IMR-90 (cell line): ENCODE results near the gene RNU5D-1. TPM values are rescaled to one million over a fixed set of nuclear protein-coding genes. Genes with fewer than 3 reads are reported as not detected.

ENCODE experiments used
- ATAC-seq: fragments of 200-7000 bp; cut with Tn5 transposase; 2 replicates; pipeline ENCODE4 v1.9.1; 2020; ENCODE audit warnings: low read depth, mild to moderate bottlenecking, moderate library complexity
- BruUV-seq: library from RNA; stranded (reverse); fragments of 400-500 nt; replicated peaks from 2 replicates; lab custom pipeline; 2021; lab: Mats Ljungman, UMichigan
- CTCF ChIA-PET: fragments of 300-600 bp; formaldehyde crosslinking; extraction: SDS; loops from one replicate; lab custom pipeline; 2021; ENCODE audit warnings: antibody characterized with exemption; lab: Yijun Ruan, JAX
- POLR2A ChIA-PET: fragments of 300-600 bp; sonication (Branson Sonifier 250); formaldehyde crosslinking; loops from one replicate; lab custom pipeline; 2022; ENCODE audit warnings: antibody characterized with exemption; ENCODE audit not compliant: unreplicated experiment; lab: Charles Lee
- DNase-seq: peaks from one replicate; pipeline ENCODE4 v3.0.0; 2013
- H2AFZ ChIP-seq: replicated peaks from 2 replicates; pipeline ENCODE3; 2013; ENCODE audit warnings: low read length, mild to moderate bottlenecking; ENCODE audit not compliant: poor library complexity
- H2AK5ac ChIP-seq: 2 replicates; pipeline ENCODE4 v1.6.1; 2013; ENCODE audit warnings: low read depth, low read length, inconsistent platforms
- H2AK9ac ChIP-seq: replicated peaks from 2 replicates; pipeline ENCODE3; 2013; ENCODE audit warnings: mild to moderate bottlenecking, low read depth, low read length, moderate library complexity; ENCODE audit not compliant: poor library complexity
- H2BK120ac ChIP-seq: 2 replicates; pipeline ENCODE4 v1.6.1; 2013; ENCODE audit warnings: low read depth, low read length, inconsistent platforms
- H2BK15ac ChIP-seq: 3 replicates; pipeline ENCODE4 v1.6.1; 2013; ENCODE audit warnings: low read depth, low read length, inconsistent platforms
- H2BK20ac ChIP-seq: 2 replicates; pipeline ENCODE4 v1.6.1; 2013; ENCODE audit warnings: low read depth, mild to moderate bottlenecking, inconsistent platforms, low read length, moderate library complexity
- H2BK5ac ChIP-seq: 2 replicates; pipeline ENCODE4 v1.6.1; 2013; ENCODE audit warnings: mild to moderate bottlenecking, low read depth, low read length, inconsistent platforms; ENCODE audit not compliant: poor library complexity, severe bottlenecking
- H3K14ac ChIP-seq: replicated peaks from 2 replicates; pipeline ENCODE4 v1.6.1; 2013; ENCODE audit warnings: low read depth, low read length, inconsistent platforms
- H3K18ac ChIP-seq: 2 replicates; pipeline ENCODE4 v1.6.1; 2013; ENCODE audit warnings: low read depth, low read length, control low read depth
- H3K23ac ChIP-seq: 2 replicates; pipeline ENCODE4 v1.6.1; 2013; ENCODE audit warnings: low read depth, low read length, inconsistent platforms
- H3K27ac ChIP-seq: 2 replicates; pipeline ENCODE4 v1.5.1; 2013; ENCODE audit warnings: mild to moderate bottlenecking, control low read depth, low read length; ENCODE audit not compliant: insufficient read depth
- H3K27me3 ChIP-seq: 2 replicates; pipeline ENCODE4 v1.6.1; 2013; ENCODE audit warnings: low read length; ENCODE audit not compliant: control insufficient read depth, insufficient read depth
- H3K36me3 ChIP-seq: 2 replicates; pipeline ENCODE4 v1.6.1; 2013; ENCODE audit warnings: low read length, mixed read lengths; ENCODE audit not compliant: control insufficient read depth, insufficient read depth
- H3K4ac ChIP-seq: 2 replicates; pipeline ENCODE4 v1.6.1; 2013; ENCODE audit warnings: low read depth, low read length, inconsistent platforms
- H3K4me1 ChIP-seq: 2 replicates; pipeline ENCODE4 v1.6.1; 2013; ENCODE audit warnings: low read length, mixed read lengths; ENCODE audit not compliant: control insufficient read depth, insufficient read depth
- H3K4me2 ChIP-seq: 2 replicates; pipeline ENCODE4 v1.6.1; 2013; ENCODE audit warnings: low read depth, mild to moderate bottlenecking, control low read depth, low read length, moderate library complexity
- H3K4me3 ChIP-seq: 2 replicates; pipeline ENCODE4 v1.5.1; 2013; ENCODE audit warnings: low read depth, mild to moderate bottlenecking, control low read depth, low read length, moderate library complexity; ENCODE audit not compliant: insufficient read depth
- H3K56ac ChIP-seq: 2 replicates; pipeline ENCODE4 v1.6.1; 2013; ENCODE audit warnings: low read length, inconsistent platforms; ENCODE audit not compliant: insufficient read depth; ENCODE audit errors: extremely low read depth
- H3K79me1 ChIP-seq, 2 experiments: 2 replicates each; pipeline ENCODE4 v1.6.1; 2013; ENCODE audit warnings: low read length in 2 of 2, inconsistent platforms in 1 of 2, low read depth in 1 of 2
- H3K9ac ChIP-seq: 2 replicates; pipeline ENCODE4 v1.6.1; 2013; ENCODE audit warnings: low read depth, low read length, control low read depth
- H3K9me1 ChIP-seq: 2 replicates; pipeline ENCODE4 v1.6.1; 2013; ENCODE audit warnings: low read length, inconsistent platforms; ENCODE audit not compliant: insufficient read depth
- H3K9me3 ChIP-seq: 2 replicates; pipeline ENCODE4 v1.6.1; 2013; ENCODE audit warnings: low read length; ENCODE audit not compliant: control insufficient read depth, insufficient read depth
- H4K20me1 ChIP-seq: 2 replicates; pipeline ENCODE4 v1.6.1; 2013; ENCODE audit warnings: low read length, inconsistent platforms; ENCODE audit not compliant: insufficient read depth
- H4K5ac ChIP-seq: 2 replicates; pipeline ENCODE4 v1.6.1; 2013; ENCODE audit warnings: mild to moderate bottlenecking, low read depth, low read length, control low read depth
- H4K8ac ChIP-seq, 2 experiments: 2 replicates each; pipeline ENCODE4 v1.6.1; 2013; ENCODE audit warnings: low read depth in 2 of 2, low read length in 2 of 2, control low read depth in 1 of 2, inconsistent platforms in 1 of 2
- H4K91ac ChIP-seq: 2 replicates; pipeline ENCODE4 v1.6.1; 2013; ENCODE audit warnings: low read depth, low read length, inconsistent platforms; ENCODE audit not compliant: insufficient read depth
- BHLHE40 ChIP-seq: fragments of 150-350 bp; IDR thresholded peaks from 2 replicates; pipeline ENCODE4 v1.6.1; 2016; ENCODE audit warnings: mild to moderate bottlenecking, low read depth, low read length
- CEBPB ChIP-seq: IDR thresholded peaks from 2 replicates; pipeline ENCODE4 v1.6.1; 2012; ENCODE audit warnings: low read depth, low read length, improper control_type of control experiment
- CTCF ChIP-seq: conservative IDR thresholded peaks from 2 replicates; pipeline ENCODE4 v1.5.1; 2012; ENCODE audit warnings: mild to moderate bottlenecking, low read depth, low read length, improper control_type of control experiment
- ELK1 ChIP-seq: fragments of 150-350 bp; IDR thresholded peaks from 2 replicates; pipeline ENCODE4 v1.6.1; 2016; ENCODE audit warnings: low read depth, mild to moderate bottlenecking, low read length, moderate library complexity, borderline replicate concordance
- MAZ ChIP-seq: IDR thresholded peaks from 2 replicates; pipeline ENCODE4 v1.6.1; 2012; ENCODE audit warnings: low read depth, mild to moderate bottlenecking, low read length, improper control_type of control experiment, moderate library complexity, borderline replicate concordance
- MXI1 ChIP-seq: IDR thresholded peaks from 2 replicates; pipeline ENCODE4 v1.6.1; 2012; ENCODE audit warnings: low read depth, mild to moderate bottlenecking, low read length, moderate library complexity, borderline replicate concordance
- NFE2L2 ChIP-seq: fragments of 150-350 bp; IDR thresholded peaks from 2 replicates; pipeline ENCODE4 v1.6.1; 2016; ENCODE audit warnings: low read depth, mild to moderate bottlenecking, low read length
- RFX5 ChIP-seq: IDR thresholded peaks from 2 replicates; pipeline ENCODE4 v1.8.0; 2012; ENCODE audit warnings: low read depth, mild to moderate bottlenecking, low read length, moderate library complexity
- WGBS, 2 experiments: methylation state at CpG; one replicate each; pipeline versions ENCODE4 v1.1.5 to v1.1.7; 2013; ENCODE audit warnings: missing lambda C conversion rate in 2 of 2; ENCODE audit not compliant: insufficient read length in 1 of 2; ENCODE audit errors: extremely low coverage in 2 of 2; 5-methylcytosine and 5-hydroxymethylcytosine counted together
- dilution Hi-C: fragments of 300-500 bp; cut with HindIII; formaldehyde crosslinking; loops from one replicate; pipeline ENCODE4 v1.14.3; 2018; ENCODE audit warnings: low sequenced_read_pairs; ENCODE audit not compliant: unreplicated experiment
- in situ Hi-C: fragments of 300-500 bp; cut with MboI; formaldehyde crosslinking; loops from 3 replicates; pipeline ENCODE4 v1.14.3; 2019; ENCODE audit warnings: low sequenced_read_pairs, inconsistent platforms, mixed read lengths
- intact Hi-C: fragments of 100-400 bp; cut with micrococcal nuclease; formaldehyde crosslinking; loops from 2 replicates; pipeline ENCODE4 v1.10.0; 2022
- polyA plus RNA-seq, 3 experiments: library from polyadenylated mRNA; depleted of rRNA; stranded (reverse); fragments of >200 nt; gene quantifications; 2 replicates each; pipeline ENCODE4 v1.2.3, GENCODE V29; 2012; ENCODE audit warnings: low replicate concordance in 1 of 3
- total RNA-seq: library from RNA; depleted of rRNA; stranded (reverse); fragments of >200 nt; gene quantifications from 2 replicates; pipeline ENCODE4 v1.2.3, GENCODE V29; 2012
- TF ChIP-seq, protein P1 (sequence below): fragments of 150-350 bp; IDR thresholded peaks from 2 replicates; pipeline ENCODE4 v1.6.1; 2017; ENCODE audit warnings: mild to moderate bottlenecking, antibody characterized with exemption, low read length, low read depth

RNU5D-1 gene
- total and polyA plus RNA-seq, 2 of the 4 experiments (the other 2 are of a cell fraction): not detected

DNA sequence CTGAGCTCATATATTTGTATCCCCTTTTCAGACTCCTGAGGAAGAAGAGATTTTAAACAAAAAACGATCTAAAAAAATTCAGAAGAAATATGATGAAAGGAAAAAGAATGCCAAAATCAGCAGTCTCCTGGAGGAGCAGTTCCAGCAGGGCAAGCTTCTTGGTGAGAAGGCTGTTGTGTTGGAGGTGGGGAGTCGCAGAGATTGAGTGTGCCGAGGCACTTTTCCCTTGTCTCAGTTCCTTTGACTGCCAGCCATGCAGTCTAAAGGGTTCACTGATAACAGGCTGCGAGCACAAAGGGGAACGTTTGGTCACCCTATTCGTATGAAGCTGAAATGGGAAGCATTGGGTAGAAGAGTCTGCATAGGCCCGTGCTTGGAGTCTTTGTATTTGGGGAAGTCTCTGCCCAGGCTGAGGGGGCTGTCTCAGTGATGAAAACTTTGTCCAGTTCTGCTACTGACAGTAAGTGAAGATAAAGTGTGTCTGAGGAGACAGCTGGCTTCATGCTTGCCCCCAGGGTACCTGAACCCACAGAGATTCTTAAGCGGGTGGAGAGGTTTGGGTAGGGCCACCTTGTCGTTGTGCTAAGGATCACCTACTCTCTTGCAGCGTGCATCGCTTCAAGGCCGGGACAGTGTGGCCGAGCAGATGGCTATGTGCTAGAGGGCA, 47.1 kb upstream of the RNU5D-1 start:
- Histone ChIP-seq H3K4me1 (peaks cover 12% of the 10 kb centered on the region), H4K8ac (no peak overlapping the region), H4K5ac (no peak overlapping the region), H2BK5ac (no peak overlapping the region), H3K9me3 (no peaks in the 10 kb centered on the region), H3K9me1 (peaks cover 19% of the 10 kb centered on the region), H3K4me3 (no peak overlapping the region), H2BK15ac (no peak overlapping the region), H3K9ac (no peak overlapping the region), H3K18ac (no peak overlapping the region), H4K20me1 (peaks cover 51% of the 10 kb centered on the region), H4K91ac (no peak overlapping the region), H2AFZ (no peak overlapping the region), H2AK5ac (no peak overlapping the region), H3K4ac (no peak overlapping the region), H2BK20ac (no peak overlapping the region), H3K4me2 (peak overlapping the region; percentile 11; the same call in 1 of the 2 replicates), H2AK9ac (no peak overlapping the region), H3K79me1 (peaks cover 17 to 65% of the 10 kb centered on the region in 2 experiments), H3K56ac (no peak overlapping the region), H3K36me3 (peaks cover 44% of the 10 kb centered on the region), H3K27me3 (no peaks in the 10 kb centered on the region), H3K23ac (peak overlapping the region; percentile 66), H3K27ac (no peak overlapping the region), H2BK120ac (no peak overlapping the region), H3K14ac (no peak overlapping the region)
- TF ChIP-seq ELK1 (no peak), MAZ (no peak), BHLHE40 (no peak), MXI1 (no peak), RFX5 (no peak), CTCF (no peak), NFE2L2 (no peak), CEBPB (no peak)
- TF ChIP-seq, protein P1, sequence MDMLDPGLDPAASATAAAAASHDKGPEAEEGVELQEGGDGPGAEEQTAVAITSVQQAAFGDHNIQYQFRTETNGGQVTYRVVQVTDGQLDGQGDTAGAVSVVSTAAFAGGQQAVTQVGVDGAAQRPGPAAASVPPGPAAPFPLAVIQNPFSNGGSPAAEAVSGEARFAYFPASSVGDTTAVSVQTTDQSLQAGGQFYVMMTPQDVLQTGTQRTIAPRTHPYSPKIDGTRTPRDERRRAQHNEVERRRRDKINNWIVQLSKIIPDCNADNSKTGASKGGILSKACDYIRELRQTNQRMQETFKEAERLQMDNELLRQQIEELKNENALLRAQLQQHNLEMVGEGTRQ: no peak
- POLR2A ChIA-PET: no interaction called here
- in situ Hi-C loops (no loop called here), dilution Hi-C loops (no loop called here), intact Hi-C loops (loop anchor here (2.0 kb wide), 1 partner anchor 47 kb away; the partner anchor contains the start of gene RNU5D-1)
- BruUV-seq: TSS peak; percentile 63
- DNase-seq (no peak), ATAC-seq (no peak)
- CTCF ChIA-PET: no interaction called here
- 95% methylated on average over 4 of the region's 13 CpGs; no CpG with 5 or more reads in 1 of the 2 experiments for WGBS, 2 experiments
